Adipocyte (in vitro differentiated cells): ENCODE data around the gene SPATA24.

Source experiments
- DNase-seq: peaks from one replicate; pipeline ENCODE4 v3.0.0-alpha.2; 2015; ENCODE audit warnings: low read depth
- H3K27me3 ChIP-seq: replicated peaks from 2 replicates; pipeline ENCODE4 v1.7.0; 2013; ENCODE audit warnings: mild to moderate bottlenecking, low read length, moderate library complexity; ENCODE audit not compliant: control insufficient read depth, insufficient read depth
- H3K36me3 ChIP-seq: 2 replicates; pipeline ENCODE4 v1.7.0; 2013; ENCODE audit warnings: low read length, mild to moderate bottlenecking, moderate library complexity; ENCODE audit not compliant: control insufficient read depth, insufficient read depth, severe bottlenecking
- H3K4me1 ChIP-seq: 2 replicates; pipeline ENCODE4 v1.7.0; 2013; ENCODE audit warnings: mild to moderate bottlenecking, low read length, moderate library complexity; ENCODE audit not compliant: control insufficient read depth, insufficient read depth
- H3K4me3 ChIP-seq: 2 replicates; pipeline ENCODE4 v1.7.0; 2013; ENCODE audit warnings: mild to moderate bottlenecking, low read length, moderate library complexity
- H3K9ac ChIP-seq: 2 replicates; pipeline ENCODE4 v1.7.0; 2013; ENCODE audit warnings: mild to moderate bottlenecking, low read length, moderate library complexity
- H3K9me3 ChIP-seq: 2 replicates; pipeline ENCODE4 v1.7.0; 2013; ENCODE audit warnings: mild to moderate bottlenecking, low read length, moderate library complexity; ENCODE audit not compliant: control insufficient read depth

SPATA24 gene

DNA sequence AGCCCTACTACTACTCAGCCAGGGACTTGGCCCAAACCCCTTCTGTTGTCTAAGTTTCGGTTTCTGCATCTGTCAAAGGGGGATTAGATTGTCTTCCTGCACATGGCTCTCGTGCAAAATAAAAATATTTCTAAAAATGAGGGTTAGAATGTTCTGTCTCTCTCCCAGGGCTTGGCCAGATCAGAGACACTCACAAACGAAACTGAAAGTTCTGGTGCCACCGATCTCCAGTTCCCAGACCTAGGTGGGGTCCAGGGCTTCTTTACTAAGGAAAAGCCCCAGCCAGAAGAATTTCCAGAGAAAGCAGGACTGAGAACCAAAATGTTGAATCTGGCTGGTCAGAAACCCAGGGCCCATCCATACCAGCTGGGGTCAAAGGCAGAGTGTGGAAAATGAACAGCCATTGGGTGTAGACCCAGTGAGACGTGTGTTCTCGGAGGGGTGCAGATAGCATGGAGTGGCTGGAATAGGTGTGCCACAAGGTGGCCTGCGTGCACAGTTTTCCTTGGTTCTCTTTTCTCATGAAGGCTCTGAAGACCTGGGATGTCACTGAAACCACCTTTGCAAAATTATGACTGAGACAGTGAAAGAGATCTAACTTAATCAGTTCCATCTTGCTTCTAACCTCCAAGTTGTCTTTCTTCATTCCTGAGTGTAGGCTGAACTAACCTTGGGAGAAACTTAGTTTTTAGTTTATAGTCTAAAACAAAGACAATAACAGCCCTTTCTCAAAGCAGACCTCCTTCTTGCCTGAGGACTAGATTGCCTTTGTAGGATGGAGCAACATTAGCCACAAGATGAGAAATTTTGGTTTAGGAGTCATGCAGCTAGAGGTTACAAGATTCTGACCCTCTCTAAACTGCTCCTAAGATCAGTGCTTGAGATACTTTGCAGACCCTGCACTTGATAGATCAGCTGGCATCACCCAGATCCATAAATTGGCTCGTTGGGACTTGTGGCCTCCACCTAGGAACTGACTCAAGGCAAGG, 18.5 kb downstream of the SPATA24 start:
- Histone ChIP-seq H3K9me3 (no peaks in the 10 kb centered on the region), H3K36me3 (no peaks in the 10 kb centered on the region), H3K4me1 (peaks cover 32% of the 10 kb centered on the region), H3K4me3 (peak overlapping the region; percentile 59), H3K9ac (peak overlapping the region; percentile 58), H3K27me3 (no peaks in the 10 kb centered on the region)
- peak; percentile 43 for DNase-seq

DNA sequence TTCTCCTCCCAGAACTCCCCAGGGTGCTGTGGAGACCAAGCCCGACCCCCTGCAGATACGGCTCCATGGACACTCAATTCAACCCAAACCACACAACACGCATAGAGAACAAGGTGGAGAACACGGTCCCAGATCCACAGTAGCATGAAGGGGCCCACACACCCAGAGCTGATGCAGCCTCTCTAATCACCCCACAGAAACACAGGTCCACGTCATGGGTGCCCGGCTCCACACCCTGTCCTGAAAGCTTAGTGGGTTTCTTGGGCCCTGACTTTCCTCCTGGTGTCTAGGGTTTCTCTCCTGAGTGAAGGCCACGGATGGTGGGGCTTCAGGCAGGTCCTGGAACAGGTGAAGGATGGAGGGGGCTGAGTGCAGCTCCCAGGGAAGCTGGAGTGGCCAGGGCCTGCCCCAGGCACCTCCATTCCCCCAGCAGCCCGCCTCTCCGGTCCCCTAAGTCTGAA, 19.3 kb downstream of the SPATA24 start:
- DNase-seq, result no peak
- no peaks in the 10 kb centered on the region for H3K9me3 ChIP-seq
- peaks cover 32% of the 10 kb centered on the region for H3K4me1 ChIP-seq
- peak overlapping the region; percentile 59 for H3K4me3 ChIP-seq
- no peaks in the 10 kb centered on the region for H3K36me3 ChIP-seq
- no peaks in the 10 kb centered on the region for H3K27me3 ChIP-seq
- peak overlapping the region; percentile 58 for H3K9ac ChIP-seq

DNA sequence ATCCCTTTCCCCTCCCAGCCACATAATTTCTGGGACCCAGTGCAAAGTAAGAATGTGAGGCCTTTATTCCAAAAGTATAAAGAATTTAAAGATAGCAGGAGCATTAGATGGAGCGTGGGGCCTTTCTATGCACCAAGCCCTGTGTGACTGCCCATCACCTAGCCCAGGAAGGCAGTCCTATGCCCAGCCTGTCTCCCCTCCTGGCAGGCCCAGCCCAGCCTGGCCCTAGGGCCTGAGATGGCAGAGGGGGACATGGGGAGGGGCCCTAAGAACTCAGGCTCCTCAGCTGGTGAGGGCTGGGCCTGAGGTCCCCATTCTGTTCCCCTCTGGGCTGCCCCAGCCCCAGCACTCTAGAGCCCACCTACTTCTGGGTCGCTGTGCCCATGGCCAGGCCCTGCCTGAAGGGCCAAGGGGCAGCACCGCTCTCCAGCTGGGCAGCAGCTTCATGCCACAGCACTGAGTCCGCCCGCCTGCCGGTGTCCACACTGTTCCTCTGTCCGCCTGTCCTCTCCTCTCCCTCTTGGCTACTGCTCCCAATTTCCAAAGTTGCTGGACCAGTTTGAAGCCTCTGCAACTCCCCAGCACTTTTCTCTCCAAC, 19.8 kb downstream of the SPATA24 start:
- DNase-seq, result no peak
- Histone ChIP-seq H3K9me3 (no peaks in the 10 kb centered on the region), H3K36me3 (no peaks in the 10 kb centered on the region), H3K4me3 (no peak overlapping the region), H3K27me3 (no peaks in the 10 kb centered on the region), H3K9ac (no peak overlapping the region), H3K4me1 (peaks cover 32% of the 10 kb centered on the region)

DNA sequence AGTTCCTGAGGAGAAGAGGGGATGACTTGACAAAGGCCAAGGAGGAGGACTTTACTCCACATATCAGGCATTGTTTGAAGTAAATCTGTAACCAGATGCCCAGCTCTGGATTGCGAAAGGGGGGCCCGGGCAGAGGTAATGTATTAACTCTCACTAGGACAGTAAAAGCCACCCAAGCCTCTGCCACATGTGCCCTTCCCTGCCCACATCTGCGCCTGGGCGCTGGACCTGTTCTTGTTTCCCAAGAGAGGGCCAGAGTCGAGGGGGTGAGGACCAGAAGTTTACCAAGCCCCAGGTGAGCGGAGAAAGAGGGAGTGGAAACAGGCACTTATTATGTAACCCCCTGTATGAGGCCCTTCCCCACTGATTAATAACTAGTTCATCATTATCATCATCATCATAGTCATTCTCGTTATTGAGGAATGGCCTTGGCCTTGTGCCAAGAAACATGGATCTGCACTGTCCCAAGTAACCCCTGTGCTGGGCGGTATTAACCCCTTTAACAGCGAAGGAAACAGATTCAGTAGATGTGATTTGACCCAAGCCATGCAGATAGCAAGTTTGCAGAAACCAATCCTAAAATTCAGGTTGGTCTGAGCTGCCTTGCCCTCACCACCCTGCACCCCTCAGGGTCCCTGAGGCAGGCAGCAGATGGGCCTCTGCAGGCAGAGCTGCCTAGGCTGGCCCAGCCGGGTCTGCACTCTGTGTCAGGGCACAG, 20.5 kb downstream of the SPATA24 start, which contains the start of gene SLC23A1:
TSS of gene SLC23A1 (minus strand) at position 23 of the 718 bp plus-strand sequence. CDS start 44 bp downstream, outside the sequence.
- H3K4me3 ChIP-seq, result no peak within 1 kb of the TSS
- DNase-seq, result peak; percentile 83
- no peaks in the 10 kb centered on the region for H3K9me3 ChIP-seq
- no peaks in the 10 kb centered on the region for H3K36me3 ChIP-seq
- peaks cover 32% of the 10 kb centered on the region for H3K4me1 ChIP-seq
- H3K9ac ChIP-seq, result no peak within 1 kb of the TSS
- H3K27me3 ChIP-seq, result no peaks in the 10 kb centered on the region

DNA sequence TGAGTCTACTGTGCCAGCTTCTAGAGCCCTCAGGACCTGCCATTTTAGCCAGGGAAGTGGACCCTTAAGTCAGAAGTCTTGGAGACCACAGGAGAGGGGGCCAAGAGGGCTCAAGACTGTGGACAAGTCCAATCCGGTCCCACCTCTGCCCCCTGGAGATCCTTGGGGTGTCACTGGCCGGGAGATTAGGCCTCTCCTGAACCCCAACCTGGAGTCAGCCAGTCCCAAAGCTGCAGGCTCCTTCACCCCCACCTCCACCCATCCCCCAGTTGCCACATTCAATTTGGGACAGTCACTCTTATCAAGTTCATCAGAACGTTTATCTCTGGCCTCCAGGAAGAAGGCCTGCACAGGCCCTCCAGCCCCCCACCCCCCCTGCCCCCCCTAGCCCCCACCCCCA, 21.1 kb downstream of the SPATA24 start:
- no peak for DNase-seq

DNA sequence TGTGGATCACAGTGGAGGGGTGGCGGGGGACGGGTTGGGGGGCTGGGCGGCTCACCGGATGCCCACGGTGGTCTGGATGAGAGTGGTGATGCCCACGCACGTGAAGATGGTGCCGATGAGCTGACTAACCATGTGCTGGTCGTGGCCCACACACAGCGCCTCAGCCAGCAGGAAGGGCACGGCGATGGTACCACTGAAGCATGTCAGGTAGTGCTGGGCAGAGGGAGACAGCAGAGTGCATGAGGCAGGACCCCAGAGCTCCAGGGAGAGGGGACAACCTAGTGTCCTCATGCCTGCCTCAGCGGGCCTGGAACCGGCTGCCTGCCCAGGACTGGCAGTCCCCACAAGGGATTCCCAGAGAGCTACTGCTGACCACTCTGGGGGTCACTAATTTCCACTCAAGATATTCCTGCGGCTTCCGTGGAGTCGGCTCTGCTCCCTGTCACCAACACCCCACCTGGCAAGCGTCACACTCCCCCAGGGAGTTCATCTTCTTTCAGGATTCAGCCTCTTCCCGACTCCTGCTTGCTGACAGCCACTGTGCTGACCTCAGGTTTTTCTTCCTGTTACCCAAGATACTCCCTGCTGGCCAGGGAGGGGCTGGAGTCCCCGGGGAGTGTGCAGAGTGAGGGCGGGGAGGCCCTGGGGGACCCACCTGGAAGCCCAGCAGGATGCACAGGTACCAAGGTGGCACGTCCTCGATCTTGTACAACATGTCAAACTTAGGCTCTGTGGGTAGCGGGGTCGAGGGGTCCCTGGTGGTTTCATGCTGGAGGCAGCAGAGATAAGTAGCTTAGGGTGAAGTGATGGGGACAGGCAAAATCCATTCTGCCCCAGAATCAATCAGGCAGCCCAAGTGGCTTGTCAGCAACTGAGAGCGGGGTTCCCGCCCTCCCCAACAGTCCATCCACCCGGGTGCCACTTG, 21.8 kb downstream of the SPATA24 start:
- Histone ChIP-seq H3K36me3 (no peaks in the 10 kb centered on the region), H3K9ac (no peak overlapping the region), H3K9me3 (no peaks in the 10 kb centered on the region), H3K4me1 (peaks cover 32% of the 10 kb centered on the region), H3K27me3 (no peaks in the 10 kb centered on the region), H3K4me3 (no peak overlapping the region)
- DNase-seq, result no peak

More for the DNA sequence above, 21.1 kb downstream of the SPATA24 start:
- Histone ChIP-seq H3K4me3 (no peak overlapping the region), H3K27me3 (no peaks in the 10 kb centered on the region), H3K9ac (no peak overlapping the region), H3K9me3 (no peaks in the 10 kb centered on the region), H3K4me1 (peaks cover 32% of the 10 kb centered on the region), H3K36me3 (no peaks in the 10 kb centered on the region)

DNA sequence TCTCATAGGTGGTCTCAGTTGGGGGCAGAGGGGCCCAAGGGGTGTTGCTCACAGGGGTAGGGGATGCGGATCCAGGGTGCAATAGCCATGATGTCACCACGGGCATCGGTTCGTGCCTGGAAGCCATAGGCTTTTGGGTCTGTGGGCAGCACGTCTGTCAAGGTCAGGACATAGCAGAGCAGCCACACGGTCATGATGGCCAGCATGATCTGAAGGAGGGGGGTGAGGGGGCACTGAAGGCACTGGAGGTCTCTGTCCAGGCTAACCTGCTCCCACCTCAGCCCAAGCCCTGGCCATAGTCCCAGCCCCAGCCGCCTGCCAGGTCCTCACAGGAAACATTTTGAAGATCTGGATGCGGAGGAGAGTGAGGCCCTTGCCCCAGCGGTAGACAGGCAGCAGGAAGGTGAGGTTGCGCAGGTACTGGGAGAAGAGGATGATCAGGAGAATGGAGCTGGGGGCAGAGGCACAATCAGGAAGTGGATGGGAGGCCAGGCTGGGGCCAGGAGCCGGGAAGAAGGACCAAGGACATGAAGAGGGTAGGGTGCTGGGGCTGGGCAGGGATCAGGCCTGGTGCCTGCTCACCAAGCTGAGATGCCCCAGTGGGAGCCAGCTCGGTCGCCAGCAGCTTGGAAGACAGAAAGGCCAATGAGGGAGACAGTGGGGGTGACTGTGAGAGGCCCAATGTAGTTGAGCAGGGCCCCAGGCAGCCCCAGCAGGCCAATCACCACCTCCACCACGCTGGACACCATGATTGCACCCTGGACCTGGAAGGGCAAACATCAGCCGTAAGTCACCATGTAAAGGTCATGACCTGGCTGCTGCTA, 24.1 kb downstream of the SPATA24 start:
- DNase-seq, result no peak
- no peaks in the 10 kb centered on the region for H3K36me3 ChIP-seq
- H3K27me3 ChIP-seq, result no peaks in the 10 kb centered on the region
- H3K4me3 ChIP-seq, result no peak overlapping the region
- no peak overlapping the region for H3K9ac ChIP-seq
- H3K9me3 ChIP-seq, result no peaks in the 10 kb centered on the region
- peaks cover 20% of the 10 kb centered on the region for H3K4me1 ChIP-seq

DNA sequence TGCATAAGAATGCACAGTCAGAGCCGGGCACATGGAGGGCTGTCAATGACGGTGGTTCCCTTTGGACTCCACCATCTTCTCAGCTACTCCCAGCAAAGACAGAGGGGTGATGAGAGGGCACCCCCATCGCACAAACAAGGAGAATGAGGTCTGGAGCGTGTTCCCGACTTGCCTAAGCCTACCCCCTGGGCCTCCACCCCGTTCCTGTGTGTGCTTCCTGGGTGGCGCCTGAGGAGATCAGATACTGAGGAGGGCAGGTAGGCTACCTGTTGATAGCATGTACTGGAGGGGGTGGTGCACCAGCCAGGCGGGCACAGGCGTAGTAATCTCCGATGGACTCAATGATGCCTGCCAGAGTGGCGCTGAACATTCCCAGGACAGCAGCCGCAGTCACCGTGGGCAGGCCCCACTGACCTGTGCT, 24.9 kb downstream of the SPATA24 start:
- H3K4me1 ChIP-seq, result peaks cover 12% of the 10 kb centered on the region
- H3K9me3 ChIP-seq, result no peaks in the 10 kb centered on the region
- no peak for DNase-seq
- no peak overlapping the region for H3K4me3 ChIP-seq
- H3K27me3 ChIP-seq, result no peaks in the 10 kb centered on the region
- H3K36me3 ChIP-seq, result no peaks in the 10 kb centered on the region
- H3K9ac ChIP-seq, result no peak overlapping the region

DNA sequence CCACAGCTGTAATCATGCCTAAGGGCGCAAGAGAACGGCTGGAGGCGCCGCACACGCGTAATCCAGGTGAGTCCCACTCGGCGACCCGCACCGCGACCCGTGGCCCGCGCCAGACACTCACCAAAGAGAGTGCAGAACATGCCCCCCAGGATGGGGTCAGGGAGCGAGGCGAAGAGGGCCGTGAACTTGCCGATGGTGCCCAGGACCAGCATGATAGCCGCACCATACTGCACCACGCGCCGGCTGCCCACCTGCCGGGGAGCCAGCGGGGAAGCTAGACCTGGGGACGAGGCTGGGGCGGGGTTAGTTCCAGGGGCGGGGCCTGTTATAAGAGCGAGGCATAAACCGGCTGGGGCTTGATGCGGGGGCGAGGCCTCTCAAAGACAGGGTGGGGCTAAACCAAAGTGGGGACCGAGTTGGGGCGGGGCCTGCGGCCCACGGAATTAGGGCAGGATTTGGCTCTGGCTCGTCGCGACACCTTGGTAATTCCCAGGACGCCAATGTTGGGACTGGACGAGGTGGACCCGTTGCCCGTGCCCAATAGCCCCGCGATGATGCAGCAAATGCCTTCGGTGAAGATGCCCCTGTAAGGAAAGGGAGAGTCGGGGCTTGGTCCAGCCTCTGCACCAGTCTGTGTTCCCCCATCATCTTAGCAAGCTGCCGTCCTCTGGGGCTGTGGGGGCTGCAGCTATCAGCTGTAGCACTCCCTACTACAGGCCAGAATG, 25.6 kb downstream of the SPATA24 start:
- H3K9ac ChIP-seq, result no peak overlapping the region
- no peak for DNase-seq

More for the DNA sequence above, 25.6 kb downstream of the SPATA24 start:
- Histone ChIP-seq H3K27me3 (no peaks in the 10 kb centered on the region), H3K4me3 (no peak overlapping the region), H3K9me3 (no peaks in the 10 kb centered on the region), H3K4me1 (peaks cover 12% of the 10 kb centered on the region), H3K36me3 (peaks cover under 1% of the 10 kb centered on the region)
